IMR-90 (cell line): ENCODE measurements around the gene SLC49A4. TPM values are rescaled to one million over a fixed set of nuclear protein-coding genes. Genes with fewer than 3 reads are reported as not detected.

Experiments used
- ATAC-seq: fragments of 200-7000 bp; cut with Tn5 transposase; 2 replicates; pipeline ENCODE4 v1.9.1; 2020; ENCODE audit warnings: low read depth, mild to moderate bottlenecking, moderate library complexity
- BruUV-seq: library from RNA; stranded (reverse); fragments of 400-500 nt; replicated peaks from 2 replicates; lab custom pipeline; 2021; lab: Mats Ljungman, UMichigan
- CTCF ChIA-PET: fragments of 300-600 bp; formaldehyde crosslinking; extraction: SDS; loops from one replicate; lab custom pipeline; 2021; ENCODE audit warnings: antibody characterized with exemption; lab: Yijun Ruan, JAX
- POLR2A ChIA-PET: fragments of 300-600 bp; sonication (Branson Sonifier 250); formaldehyde crosslinking; loops from one replicate; lab custom pipeline; 2022; ENCODE audit warnings: antibody characterized with exemption; ENCODE audit not compliant: unreplicated experiment; lab: Charles Lee
- DNase-seq: peaks from one replicate; pipeline ENCODE4 v3.0.0; 2013
- H2AFZ ChIP-seq: replicated peaks from 2 replicates; pipeline ENCODE3; 2013; ENCODE audit warnings: low read length, mild to moderate bottlenecking; ENCODE audit not compliant: poor library complexity
- H2AK5ac ChIP-seq: 2 replicates; pipeline ENCODE4 v1.6.1; 2013; ENCODE audit warnings: low read depth, low read length, inconsistent platforms
- H2AK9ac ChIP-seq: replicated peaks from 2 replicates; pipeline ENCODE3; 2013; ENCODE audit warnings: mild to moderate bottlenecking, low read depth, low read length, moderate library complexity; ENCODE audit not compliant: poor library complexity
- H2BK120ac ChIP-seq: 2 replicates; pipeline ENCODE4 v1.6.1; 2013; ENCODE audit warnings: low read depth, low read length, inconsistent platforms
- H2BK15ac ChIP-seq: 3 replicates; pipeline ENCODE4 v1.6.1; 2013; ENCODE audit warnings: low read depth, low read length, inconsistent platforms
- H2BK20ac ChIP-seq: 2 replicates; pipeline ENCODE4 v1.6.1; 2013; ENCODE audit warnings: low read depth, mild to moderate bottlenecking, inconsistent platforms, low read length, moderate library complexity
- H2BK5ac ChIP-seq: 2 replicates; pipeline ENCODE4 v1.6.1; 2013; ENCODE audit warnings: mild to moderate bottlenecking, low read depth, low read length, inconsistent platforms; ENCODE audit not compliant: poor library complexity, severe bottlenecking
- H3K14ac ChIP-seq: replicated peaks from 2 replicates; pipeline ENCODE4 v1.6.1; 2013; ENCODE audit warnings: low read depth, low read length, inconsistent platforms
- H3K18ac ChIP-seq: 2 replicates; pipeline ENCODE4 v1.6.1; 2013; ENCODE audit warnings: low read depth, low read length, control low read depth
- H3K23ac ChIP-seq: 2 replicates; pipeline ENCODE4 v1.6.1; 2013; ENCODE audit warnings: low read depth, low read length, inconsistent platforms
- H3K27ac ChIP-seq: 2 replicates; pipeline ENCODE4 v1.5.1; 2013; ENCODE audit warnings: mild to moderate bottlenecking, control low read depth, low read length; ENCODE audit not compliant: insufficient read depth
- H3K27me3 ChIP-seq: 2 replicates; pipeline ENCODE4 v1.6.1; 2013; ENCODE audit warnings: low read length; ENCODE audit not compliant: control insufficient read depth, insufficient read depth
- H3K36me3 ChIP-seq: 2 replicates; pipeline ENCODE4 v1.6.1; 2013; ENCODE audit warnings: low read length, mixed read lengths; ENCODE audit not compliant: control insufficient read depth, insufficient read depth
- H3K4ac ChIP-seq: 2 replicates; pipeline ENCODE4 v1.6.1; 2013; ENCODE audit warnings: low read depth, low read length, inconsistent platforms
- H3K4me1 ChIP-seq: 2 replicates; pipeline ENCODE4 v1.6.1; 2013; ENCODE audit warnings: low read length, mixed read lengths; ENCODE audit not compliant: control insufficient read depth, insufficient read depth
- H3K4me2 ChIP-seq: 2 replicates; pipeline ENCODE4 v1.6.1; 2013; ENCODE audit warnings: low read depth, mild to moderate bottlenecking, control low read depth, low read length, moderate library complexity
- H3K4me3 ChIP-seq: 2 replicates; pipeline ENCODE4 v1.5.1; 2013; ENCODE audit warnings: low read depth, mild to moderate bottlenecking, control low read depth, low read length, moderate library complexity; ENCODE audit not compliant: insufficient read depth
- H3K56ac ChIP-seq: 2 replicates; pipeline ENCODE4 v1.6.1; 2013; ENCODE audit warnings: low read length, inconsistent platforms; ENCODE audit not compliant: insufficient read depth; ENCODE audit errors: extremely low read depth
- H3K79me1 ChIP-seq, 2 experiments: 2 replicates each; pipeline ENCODE4 v1.6.1; 2013; ENCODE audit warnings: low read length in 2 of 2, inconsistent platforms in 1 of 2, low read depth in 1 of 2
- H3K9ac ChIP-seq: 2 replicates; pipeline ENCODE4 v1.6.1; 2013; ENCODE audit warnings: low read depth, low read length, control low read depth
- H3K9me1 ChIP-seq: 2 replicates; pipeline ENCODE4 v1.6.1; 2013; ENCODE audit warnings: low read length, inconsistent platforms; ENCODE audit not compliant: insufficient read depth
- H3K9me3 ChIP-seq: 2 replicates; pipeline ENCODE4 v1.6.1; 2013; ENCODE audit warnings: low read length; ENCODE audit not compliant: control insufficient read depth, insufficient read depth
- H4K20me1 ChIP-seq: 2 replicates; pipeline ENCODE4 v1.6.1; 2013; ENCODE audit warnings: low read length, inconsistent platforms; ENCODE audit not compliant: insufficient read depth
- H4K5ac ChIP-seq: 2 replicates; pipeline ENCODE4 v1.6.1; 2013; ENCODE audit warnings: mild to moderate bottlenecking, low read depth, low read length, control low read depth
- H4K8ac ChIP-seq, 2 experiments: 2 replicates each; pipeline ENCODE4 v1.6.1; 2013; ENCODE audit warnings: low read depth in 2 of 2, low read length in 2 of 2, control low read depth in 1 of 2, inconsistent platforms in 1 of 2
- H4K91ac ChIP-seq: 2 replicates; pipeline ENCODE4 v1.6.1; 2013; ENCODE audit warnings: low read depth, low read length, inconsistent platforms; ENCODE audit not compliant: insufficient read depth
- BHLHE40 ChIP-seq: fragments of 150-350 bp; IDR thresholded peaks from 2 replicates; pipeline ENCODE4 v1.6.1; 2016; ENCODE audit warnings: mild to moderate bottlenecking, low read depth, low read length
- CEBPB ChIP-seq: IDR thresholded peaks from 2 replicates; pipeline ENCODE4 v1.6.1; 2012; ENCODE audit warnings: low read depth, low read length, improper control_type of control experiment
- CHD1 ChIP-seq: IDR thresholded peaks from 2 replicates; pipeline ENCODE4 v1.6.1; 2012; ENCODE audit warnings: low read depth, low read length, improper control_type of control experiment
- CTCF ChIP-seq: conservative IDR thresholded peaks from 2 replicates; pipeline ENCODE4 v1.5.1; 2012; ENCODE audit warnings: mild to moderate bottlenecking, low read depth, low read length, improper control_type of control experiment
- ELK1 ChIP-seq: fragments of 150-350 bp; IDR thresholded peaks from 2 replicates; pipeline ENCODE4 v1.6.1; 2016; ENCODE audit warnings: low read depth, mild to moderate bottlenecking, low read length, moderate library complexity, borderline replicate concordance
- FOS ChIP-seq: fragments of 150-350 bp; IDR thresholded peaks from 2 replicates; pipeline ENCODE4 v1.6.1; 2016; ENCODE audit warnings: low read depth, low read length
- MAFK ChIP-seq: IDR thresholded peaks from 2 replicates; pipeline ENCODE4 v1.6.1; 2012; ENCODE audit warnings: low read depth, low read length, improper control_type of control experiment
- MAZ ChIP-seq: IDR thresholded peaks from 2 replicates; pipeline ENCODE4 v1.6.1; 2012; ENCODE audit warnings: low read depth, mild to moderate bottlenecking, low read length, improper control_type of control experiment, moderate library complexity, borderline replicate concordance
- MXI1 ChIP-seq: IDR thresholded peaks from 2 replicates; pipeline ENCODE4 v1.6.1; 2012; ENCODE audit warnings: low read depth, mild to moderate bottlenecking, low read length, moderate library complexity, borderline replicate concordance
- NFE2L2 ChIP-seq: fragments of 150-350 bp; IDR thresholded peaks from 2 replicates; pipeline ENCODE4 v1.6.1; 2016; ENCODE audit warnings: low read depth, mild to moderate bottlenecking, low read length
- POLR2A ChIP-seq: IDR thresholded peaks from 2 replicates; pipeline ENCODE4 v1.6.1; 2012; ENCODE audit warnings: mild to moderate bottlenecking, low read depth, low read length
- RAD21 ChIP-seq: IDR thresholded peaks from 2 replicates; pipeline ENCODE4 v1.6.1; 2012; ENCODE audit warnings: low read length, improper control_type of control experiment
- RCOR1 ChIP-seq: IDR thresholded peaks from 2 replicates; pipeline ENCODE4 v1.6.1; 2012; ENCODE audit warnings: mild to moderate bottlenecking, low read length, improper control_type of control experiment; ENCODE audit not compliant: insufficient replicate concordance
- RFX5 ChIP-seq: IDR thresholded peaks from 2 replicates; pipeline ENCODE4 v1.8.0; 2012; ENCODE audit warnings: low read depth, mild to moderate bottlenecking, low read length, moderate library complexity
- USF2 ChIP-seq: fragments of 150-350 bp; IDR thresholded peaks from 2 replicates; pipeline ENCODE4 v1.6.1; 2017; ENCODE audit warnings: mild to moderate bottlenecking, antibody characterized with exemption, low read length, low read depth
- WGBS, 2 experiments: methylation state at CpG; one replicate each; pipeline versions ENCODE4 v1.1.5 to v1.1.7; 2013; ENCODE audit warnings: missing lambda C conversion rate in 2 of 2; ENCODE audit not compliant: insufficient read length in 1 of 2; ENCODE audit errors: extremely low coverage in 2 of 2; 5-methylcytosine and 5-hydroxymethylcytosine counted together
- dilution Hi-C: fragments of 300-500 bp; cut with HindIII; formaldehyde crosslinking; loops from one replicate; pipeline ENCODE4 v1.14.3; 2018; ENCODE audit warnings: low sequenced_read_pairs; ENCODE audit not compliant: unreplicated experiment
- in situ Hi-C: fragments of 300-500 bp; cut with MboI; formaldehyde crosslinking; loops from 3 replicates; pipeline ENCODE4 v1.14.3; 2019; ENCODE audit warnings: low sequenced_read_pairs, inconsistent platforms, mixed read lengths
- intact Hi-C: fragments of 100-400 bp; cut with micrococcal nuclease; formaldehyde crosslinking; loops from 2 replicates; pipeline ENCODE4 v1.10.0; 2022
- polyA plus RNA-seq, 3 experiments: library from polyadenylated mRNA; depleted of rRNA; stranded (reverse); fragments of >200 nt; gene quantifications; 2 replicates each; pipeline ENCODE4 v1.2.3, GENCODE V29; 2012; ENCODE audit warnings: low replicate concordance in 1 of 3
- total RNA-seq: library from RNA; depleted of rRNA; stranded (reverse); fragments of >200 nt; gene quantifications from 2 replicates; pipeline ENCODE4 v1.2.3, GENCODE V29; 2012

The SLC49A4 gene
- total and polyA plus RNA-seq, 2 of the 4 experiments (the other 2 are of a cell fraction), result 6.5 to 6.8 TPM

GRCh38 chr3:122789585-122790273 lies 5.1 kb upstream of the SLC49A4 start:
- WGBS, 2 experiments, result 88% methylated on average over 10 of the region's 11 CpGs; no CpG with 5 or more reads in 1 of the 2 experiments
- Histone ChIP-seq H4K91ac (no peak overlapping the region), H3K9ac (no peak overlapping the region), H3K56ac (no peak overlapping the region), H3K79me1 (peaks cover 0 to 24% of the 10 kb centered on the region in 2 experiments; a peak in 1 of 4 replicates), H3K9me3 (no peaks in the 10 kb centered on the region), H2AK5ac (no peak overlapping the region), H3K23ac (no peak overlapping the region), H3K4me2 (no peak overlapping the region), H3K4me1 (peaks cover 3% of the 10 kb centered on the region), H2BK120ac (no peak overlapping the region), H3K9me1 (peaks cover 2% of the 10 kb centered on the region; the same call in 1 of the 2 replicates), H4K20me1 (peaks cover 3% of the 10 kb centered on the region; the same call in 1 of the 2 replicates), H3K4me3 (no peak overlapping the region), H3K14ac (no peak overlapping the region), H3K4ac (no peak overlapping the region), H3K36me3 (no peaks in the 10 kb centered on the region), H3K27me3 (no peaks in the 10 kb centered on the region), H3K27ac (no peak overlapping the region), H4K8ac (no peak overlapping the region), H2AFZ (no peak overlapping the region), H2AK9ac (no peak overlapping the region), H2BK15ac (no peak overlapping the region), H3K18ac (no peak overlapping the region), H4K5ac (no peak overlapping the region), H2BK20ac (no peak overlapping the region), H2BK5ac (no peak overlapping the region)
- intact Hi-C loops, result loop anchor here (10.0 kb wide), 1 partner anchor 105 kb away; the partner anchor contains the start of gene PARP14
- ChIA-PET CTCF (interaction anchor here (0.6 kb wide), 1 partner anchor 103 kb away, joined by 3 read pairs; no protein-coding TSS in a partner anchor), POLR2A (no interaction called here)
- ATAC-seq (no peak), DNase-seq (no peak)
- in situ Hi-C loops, result no loop called here
- dilution Hi-C loops, result no loop called here
- BruUV-seq, result no TSS peak
- TF ChIP-seq POLR2A, result no peak
- TF ChIP-seq BHLHE40, result no peak
- no peak for TF ChIP-seq MXI1
- no peak for TF ChIP-seq FOS
- no peak for TF ChIP-seq CHD1
- TF ChIP-seq RAD21, result no peak
- TF ChIP-seq CTCF, result no peak
- TF ChIP-seq USF2, result no peak
- no peak for TF ChIP-seq NFE2L2
- no peak for TF ChIP-seq MAZ
- no peak for TF ChIP-seq RFX5
- no peak for TF ChIP-seq RCOR1
- TF ChIP-seq ELK1, result no peak
- no peak for TF ChIP-seq CEBPB
- no peak for TF ChIP-seq MAFK
